Measurements from ENCODE around the gene ZBTB24. TPM values are rescaled to one million over a fixed set of nuclear protein-coding genes. Genes with fewer than 3 reads are reported as not detected.

ZBTB24 gene
- total and polyA plus RNA-seq, 2 experiments from 2014 or later = 3.8 to 6.9 TPM

GRCh38 chr6:109480993-109481480, 2.0 kb downstream of the ZBTB24 start:
- Histone ChIP-seq H3K9me3 (ENCODE audit: low read depth) (no peaks in the 10 kb centered on the region), H3K4me3 (no peak overlapping the region), H3K36me3 (replicated peaks; ENCODE audit: insufficient read depth, low read depth) (no peaks in the 10 kb centered on the region), H3K4me2 (peak overlapping the region; percentile 81), H3K27ac (no peak overlapping the region), H3K9me2 (replicated peaks; ENCODE audit: insufficient read depth) (no peaks in the 10 kb centered on the region), H3K27me3 (no peaks in the 10 kb centered on the region), H3K4me1 (ENCODE audit: insufficient read depth) (peaks cover 41% of the 10 kb centered on the region), H4K20me1 (ENCODE audit: insufficient read depth, poor library complexity, severe bottlenecking) (no peaks in the 10 kb centered on the region), H3K79me2 (peaks cover 50% of the 10 kb centered on the region), H2AFZ (no peak overlapping the region)
- DNase-seq (ENCODE audit: low spot score) = no peak
- WGBS (ENCODE audit: low lambda C conversion rate, missing lambda C conversion rate) = 95% methylated on average over 7 of the region's 7 CpGs
- TF ChIP-seq EZH2 (IDR thresholded peaks at IDR 0.05; ENCODE audit: borderline replicate concordance) (no peak), EZH2phosphoT487 (IDR thresholded peaks at IDR 0.05; ENCODE audit: low read depth, severe bottlenecking, unreplicated experiment) (no peak), CTCF (IDR thresholded peaks at IDR 0.05; ENCODE audit: poor library complexity) (no peak)

GRCh38 chr6:109478841-109479624, 4.0 kb downstream of the ZBTB24 start:
- no peaks in the 10 kb centered on the region for H3K36me3 ChIP-seq (replicated peaks; ENCODE audit: insufficient read depth, low read depth)
- peak overlapping the region; percentile 58 for H3K27ac ChIP-seq
- H3K9me2 ChIP-seq (replicated peaks; ENCODE audit: insufficient read depth) = no peaks in the 10 kb centered on the region
- H3K9me3 ChIP-seq (ENCODE audit: low read depth) = no peaks in the 10 kb centered on the region
- 80% methylated on average over 5 of the region's 5 CpGs for WGBS (ENCODE audit: low lambda C conversion rate, missing lambda C conversion rate)
- TF ChIP-seq CTCF (IDR thresholded peaks at IDR 0.05; ENCODE audit: poor library complexity) (no peak), EZH2phosphoT487 (IDR thresholded peaks at IDR 0.05; ENCODE audit: low read depth, severe bottlenecking, unreplicated experiment) (no peak), EZH2 (IDR thresholded peaks at IDR 0.05; ENCODE audit: borderline replicate concordance) (no peak)
- peaks cover 63% of the 10 kb centered on the region for H3K79me2 ChIP-seq
- H3K27me3 ChIP-seq = no peaks in the 10 kb centered on the region
- H4K20me1 ChIP-seq (ENCODE audit: insufficient read depth, poor library complexity, severe bottlenecking) = no peaks in the 10 kb centered on the region
- no peak overlapping the region for H3K4me3 ChIP-seq
- no peak overlapping the region for H2AFZ ChIP-seq
- peak overlapping the region; percentile 81 for H3K4me2 ChIP-seq
- peaks cover 41% of the 10 kb centered on the region for H3K4me1 ChIP-seq (ENCODE audit: insufficient read depth)
- DNase-seq (ENCODE audit: low spot score) = no peak

GRCh38 chr6:109478222-109478805, 4.7 kb downstream of the ZBTB24 start:
- H2AFZ ChIP-seq = peak overlapping the region; percentile 7
- no peak for DNase-seq (ENCODE audit: low spot score)
- no peaks in the 10 kb centered on the region for H4K20me1 ChIP-seq (ENCODE audit: insufficient read depth, poor library complexity, severe bottlenecking)
- no peaks in the 10 kb centered on the region for H3K36me3 ChIP-seq (replicated peaks; ENCODE audit: insufficient read depth, low read depth)
- no peaks in the 10 kb centered on the region for H3K27me3 ChIP-seq
- TF ChIP-seq CTCF (IDR thresholded peaks at IDR 0.05; ENCODE audit: poor library complexity) (no peak), EZH2phosphoT487 (IDR thresholded peaks at IDR 0.05; ENCODE audit: low read depth, severe bottlenecking, unreplicated experiment) (no peak), EZH2 (IDR thresholded peaks at IDR 0.05; ENCODE audit: borderline replicate concordance) (no peak)
- H3K27ac ChIP-seq = peak overlapping the region; percentile 58
- no peaks in the 10 kb centered on the region for H3K9me2 ChIP-seq (replicated peaks; ENCODE audit: insufficient read depth)
- H3K9me3 ChIP-seq (ENCODE audit: low read depth) = no peaks in the 10 kb centered on the region
- peak overlapping the region; percentile 81 for H3K4me2 ChIP-seq
- WGBS (ENCODE audit: low lambda C conversion rate, missing lambda C conversion rate) = 44% methylated on average over 9 of the region's 9 CpGs
- H3K4me1 ChIP-seq (ENCODE audit: insufficient read depth) = peaks cover 41% of the 10 kb centered on the region
- H3K4me3 ChIP-seq = no peak overlapping the region
- H3K79me2 ChIP-seq = peaks cover 69% of the 10 kb centered on the region

Data from hepatocyte (in vitro differentiated cells).